CD4-positive, alpha-beta T cell treated with Interleukin-21 for 1 hour (primary cell): ENCODE data around the gene HMGXB3.
"Not testable (repeated sequence)": the region's sequence is repeated elsewhere in the genome, so short reads cannot be mapped to it uniquely, and the experiment has no call there.

Source experiments
- DNase-seq: peaks from one replicate; pipeline ENCODE4 v3.0.0-alpha.2; 2020

Gene HMGXB3

DNA sequence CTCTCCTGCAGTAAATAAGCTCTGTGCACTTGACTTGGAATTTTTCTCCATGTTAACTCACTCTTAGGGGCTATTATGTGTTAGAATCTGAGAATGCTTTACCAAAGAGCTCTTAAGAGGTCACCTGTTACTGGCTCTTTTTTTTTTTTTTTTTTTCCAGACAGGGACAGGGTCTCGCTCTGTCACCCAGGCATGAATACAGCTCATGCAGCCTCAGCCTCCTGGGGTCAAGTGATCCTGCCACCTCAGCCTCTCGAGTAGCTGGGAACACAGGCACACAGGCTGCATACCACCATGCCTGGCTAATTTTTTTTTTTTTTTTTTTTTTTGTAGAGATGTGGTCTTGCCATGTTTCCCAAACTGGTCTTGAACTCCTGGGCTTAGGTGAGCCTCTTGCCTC, 22.1 kb downstream of the HMGXB3 start:
- no peak for DNase-seq

DNA sequence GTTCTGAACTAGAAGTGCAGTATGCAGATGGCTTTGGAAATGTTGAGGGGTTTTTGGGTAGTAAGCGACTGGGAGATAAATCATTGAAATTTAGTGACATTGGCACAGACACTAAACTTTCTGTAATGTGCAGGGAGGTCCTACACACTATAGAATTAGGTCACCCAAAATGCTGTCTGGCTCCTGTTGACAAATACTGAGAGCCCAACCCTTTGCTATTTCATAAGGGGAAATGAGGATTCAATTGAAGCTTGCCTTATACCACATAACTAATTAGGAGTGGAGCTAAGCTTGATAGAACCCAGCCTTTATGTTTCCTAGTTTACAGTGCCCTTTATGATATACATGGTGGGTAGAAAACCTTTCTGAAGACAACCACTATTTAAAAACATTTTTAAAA, 22.6 kb downstream of the HMGXB3 start:
- no peak for DNase-seq

DNA sequence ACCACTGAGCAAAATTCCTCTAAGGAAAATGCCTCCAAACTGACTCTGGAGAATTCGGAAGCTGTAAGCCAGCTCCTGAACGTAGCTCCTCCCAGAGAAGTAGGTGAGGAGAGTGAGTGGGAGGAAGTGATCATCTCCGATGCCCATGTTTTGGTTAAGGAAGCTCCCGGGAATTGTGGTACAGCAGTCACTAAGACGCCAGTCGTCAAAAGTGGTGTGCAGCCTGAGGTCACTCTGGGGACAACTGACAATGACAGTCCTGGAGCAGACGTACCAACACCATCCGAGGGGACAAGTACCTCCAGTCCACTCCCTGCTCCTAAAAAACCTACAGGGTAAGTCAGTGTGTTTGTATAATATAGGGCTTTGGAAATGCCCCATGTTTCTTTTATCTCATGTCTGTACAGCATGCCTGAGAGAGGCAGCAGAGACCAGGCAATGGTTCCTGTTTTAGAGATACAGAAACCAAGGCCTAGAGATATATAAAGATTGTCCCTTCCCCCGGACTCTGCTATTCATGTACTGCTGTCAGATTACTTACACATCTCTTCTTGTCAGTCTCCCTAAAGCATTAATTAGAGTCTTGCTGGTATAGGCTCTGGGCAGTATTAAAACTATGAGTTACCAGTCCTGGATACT, 23.9 kb downstream of the HMGXB3 start:
- no peak for DNase-seq

DNA sequence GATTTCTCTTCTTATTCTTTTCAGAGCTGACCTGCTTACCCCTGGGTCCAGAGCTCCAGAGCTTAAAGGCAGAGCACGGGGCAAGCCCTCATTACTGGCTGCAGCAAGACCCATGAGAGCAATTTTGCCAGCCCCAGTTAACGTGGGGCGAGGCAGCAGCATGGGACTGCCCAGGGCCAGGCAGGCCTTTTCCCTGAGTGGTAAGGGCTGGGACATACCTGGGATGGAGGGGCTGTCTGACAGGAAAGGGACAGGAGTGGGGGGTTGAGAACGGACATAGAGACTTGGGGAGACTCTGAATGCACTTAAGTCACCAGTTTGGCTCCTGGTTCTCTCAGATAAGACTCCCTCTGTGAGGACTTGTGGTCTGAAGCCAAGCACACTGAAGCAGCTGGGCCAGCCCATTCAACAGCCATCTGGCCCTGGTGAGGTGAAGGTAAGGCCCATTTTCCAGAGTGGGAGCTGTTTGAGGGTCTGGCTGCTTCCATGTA, 26.2 kb downstream of the HMGXB3 start:
- no peak for DNase-seq

DNA sequence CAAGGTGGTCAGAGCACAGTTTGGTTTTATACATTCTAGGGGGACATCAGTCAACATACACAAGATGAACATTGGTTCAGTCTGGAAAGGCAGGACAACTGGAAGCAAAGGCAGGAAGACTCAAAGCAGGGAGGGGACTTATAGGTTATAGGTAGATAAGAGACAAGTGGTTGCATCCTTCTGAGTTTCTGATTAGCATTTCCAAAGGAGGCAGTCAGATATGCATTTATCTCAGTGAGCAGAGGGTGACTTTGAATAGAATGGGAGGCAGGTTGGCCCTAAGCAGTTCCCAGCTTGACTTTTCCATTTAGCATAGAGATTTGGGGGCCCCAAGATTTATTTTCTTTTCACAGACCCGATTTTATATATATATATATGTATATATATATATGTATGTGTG, 27.5 kb downstream of the HMGXB3 start:
- DNase-seq = not testable (repeated sequence)

DNA sequence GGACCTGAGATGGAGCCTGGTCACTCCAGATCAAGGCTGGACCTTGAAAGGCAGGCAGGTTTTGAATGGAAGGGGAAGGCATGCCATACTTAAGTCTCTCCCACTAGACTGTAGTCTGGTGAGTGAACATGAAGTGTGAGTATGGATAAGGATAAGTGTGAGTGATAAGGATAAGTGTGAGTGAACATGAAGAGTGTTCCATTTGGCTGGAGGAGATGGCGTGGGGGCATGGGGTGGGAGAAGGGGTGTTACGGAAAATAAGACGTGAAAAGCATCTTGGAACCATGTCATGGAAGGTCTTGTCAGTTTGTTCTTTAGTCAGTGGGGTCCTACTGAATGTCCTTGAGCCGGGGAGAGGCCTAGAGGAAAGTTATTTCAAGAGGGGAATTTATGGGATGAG, 32.8 kb downstream of the HMGXB3 start:
- DNase-seq = no peak

DNA sequence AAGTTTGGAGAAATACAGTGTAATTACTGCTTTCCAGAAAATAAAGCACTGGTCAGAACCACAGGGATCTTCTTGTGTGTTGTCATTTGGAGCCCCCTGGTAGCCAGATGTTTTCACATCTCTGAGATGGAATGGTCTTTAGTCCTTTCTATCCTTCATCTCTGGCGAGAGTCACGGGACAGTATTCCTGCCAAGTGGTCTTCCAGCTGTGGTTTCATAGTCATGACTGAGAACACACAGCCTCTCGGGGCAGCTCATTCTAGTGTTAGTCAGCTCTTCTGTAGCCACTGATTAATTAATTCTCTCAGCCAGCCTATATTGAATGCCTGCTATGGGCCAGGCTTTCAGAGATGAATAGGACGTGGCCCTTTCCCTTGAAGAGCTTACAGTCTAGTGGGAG, 34.1 kb downstream of the HMGXB3 start:
- DNase-seq = no peak

DNA sequence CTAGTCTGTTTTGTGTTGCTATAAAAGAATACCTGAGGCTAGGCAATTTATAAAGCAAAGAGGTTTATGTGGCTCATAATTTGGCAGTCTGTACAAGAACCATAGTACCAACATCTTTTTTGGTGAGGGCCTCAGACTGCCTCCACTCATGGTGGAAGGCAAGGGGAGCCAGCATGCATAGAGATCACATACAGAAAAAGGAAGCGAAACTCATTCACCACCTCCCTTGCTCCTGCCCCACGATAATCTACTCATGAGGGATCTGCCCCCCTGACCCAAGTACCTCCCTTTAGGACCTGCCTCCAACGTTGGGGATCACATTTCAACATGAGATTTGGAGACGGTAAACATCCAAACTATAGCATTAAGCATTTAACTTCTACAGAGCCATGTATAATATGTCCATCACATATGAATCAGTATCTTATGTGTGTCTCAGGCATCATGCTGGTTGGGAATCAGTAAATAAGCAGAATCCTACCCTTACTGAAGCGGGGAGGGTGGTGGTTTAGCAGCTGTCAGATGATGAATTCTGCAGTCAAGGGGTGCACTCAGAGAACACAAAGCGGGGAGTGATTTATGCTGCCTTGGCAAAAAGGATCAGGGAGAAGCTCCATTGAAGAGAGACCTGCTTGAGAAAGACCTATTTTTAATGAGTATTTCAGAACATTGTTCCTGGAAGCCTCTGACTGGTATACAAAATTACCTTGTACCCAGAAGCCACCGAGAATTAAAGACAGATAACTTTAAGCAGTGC, 34.8 kb downstream of the HMGXB3 start:
- no peak for DNase-seq

DNA sequence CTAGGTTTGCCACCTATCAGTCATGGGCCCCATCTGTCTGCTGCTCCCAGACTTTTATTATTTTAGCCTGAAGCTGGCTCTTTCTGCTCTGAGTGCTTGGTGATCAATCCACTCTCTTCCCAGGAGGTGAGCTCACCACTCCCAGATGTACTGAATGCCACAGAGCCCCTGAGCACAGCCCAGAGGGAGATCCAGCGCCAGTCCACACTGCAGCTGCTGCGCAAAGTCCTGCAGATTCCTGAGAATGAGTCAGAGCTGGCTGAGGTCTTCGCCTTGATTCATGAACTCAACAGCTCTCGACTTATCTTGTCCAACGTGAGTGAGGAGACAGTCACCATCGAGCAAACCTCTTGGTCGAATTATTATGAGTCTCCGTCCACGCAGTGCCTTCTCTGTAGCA, 36.0 kb downstream of the HMGXB3 start:
- DNase-seq = no peak

DNA sequence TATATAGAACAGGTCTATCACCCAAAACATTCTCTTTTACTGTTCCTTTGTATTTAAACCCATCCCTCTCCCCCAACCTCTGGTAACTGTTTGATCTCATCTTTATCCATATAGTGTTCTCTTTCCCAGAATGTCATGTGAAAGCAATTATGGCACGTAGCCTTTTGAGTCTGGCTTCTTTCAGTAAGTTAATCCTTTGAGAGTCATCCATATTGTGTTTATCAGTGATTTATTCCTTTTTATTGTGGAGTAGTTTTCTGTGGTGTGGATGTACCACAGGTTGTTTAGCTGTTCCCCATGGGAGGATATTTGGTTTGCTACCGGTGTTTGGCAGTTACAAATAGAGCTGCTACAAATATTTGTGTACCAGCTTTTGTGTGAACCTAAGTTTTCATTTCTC, 38.0 kb downstream of the HMGXB3 start:
- no peak for DNase-seq

DNA sequence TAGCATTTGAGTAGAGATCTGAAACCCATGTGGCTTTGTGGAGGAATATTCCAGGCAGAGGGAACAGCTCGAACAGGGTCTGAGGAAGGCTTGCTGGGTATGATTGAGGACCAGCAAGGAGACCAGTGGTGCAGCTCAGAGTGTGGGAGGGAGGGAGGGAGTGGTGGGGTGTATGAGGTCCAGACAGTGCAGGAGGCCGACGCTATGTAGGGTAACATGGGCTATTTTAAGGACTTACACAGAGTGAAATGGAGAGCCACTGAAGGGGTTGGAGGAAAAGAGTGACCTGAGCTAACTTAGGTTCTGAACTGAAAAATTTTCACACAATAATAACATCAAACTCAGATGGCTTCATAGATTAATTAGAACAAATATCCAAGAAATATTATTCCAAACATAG, 41.9 kb downstream of the HMGXB3 start:
- no peak for DNase-seq

DNA sequence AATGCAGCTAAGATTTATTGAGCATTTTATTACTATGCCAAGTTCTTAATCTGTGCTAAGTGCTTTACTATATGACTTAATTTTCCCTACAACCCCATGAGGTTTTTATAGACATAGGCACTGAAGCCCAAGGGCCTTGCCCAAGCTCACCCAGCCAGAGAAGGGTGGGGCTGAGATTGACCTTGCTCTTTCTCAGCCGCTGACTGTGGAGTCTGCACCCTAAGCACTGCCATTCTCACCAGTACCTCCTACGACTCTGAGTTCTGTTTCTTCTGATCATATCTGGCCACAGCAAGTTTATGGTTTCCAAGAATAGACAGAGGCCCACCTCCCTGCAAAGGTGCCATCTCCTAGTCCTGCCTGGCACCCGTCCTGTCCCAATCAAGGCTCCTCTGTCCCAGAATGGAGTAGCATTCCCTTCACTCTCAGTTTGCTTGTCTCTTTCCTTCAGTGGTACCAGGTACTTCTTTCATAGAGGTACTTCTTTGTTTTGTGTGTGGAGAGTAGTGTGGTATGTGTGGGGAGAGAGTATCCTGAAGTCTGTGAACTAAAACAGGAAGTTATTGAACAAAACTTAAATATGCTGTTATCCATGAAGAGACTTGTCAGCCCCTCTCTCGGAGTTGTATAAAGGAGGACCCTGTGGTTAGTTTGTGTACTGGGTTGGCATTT, 43.3 kb downstream of the HMGXB3 start:
- DNase-seq = no peak

DNA sequence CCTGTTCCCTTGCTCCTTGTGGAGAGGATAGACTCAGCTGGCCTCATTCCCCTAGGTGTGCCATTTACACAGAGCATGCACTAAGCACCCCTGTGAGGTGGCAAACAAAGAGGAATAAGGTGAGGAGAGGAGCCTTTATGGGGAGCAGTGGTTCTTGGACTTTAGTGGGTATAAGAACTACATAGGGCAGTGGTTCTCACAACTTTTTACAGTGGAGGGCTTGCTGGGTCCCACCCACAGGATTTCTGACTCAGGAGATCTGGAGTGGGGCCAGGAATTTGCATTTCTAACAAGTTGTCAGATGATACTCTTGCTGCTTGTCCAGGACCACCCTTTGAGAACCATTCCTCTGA, 43.8 kb downstream of the HMGXB3 start:
- no peak for DNase-seq

DNA sequence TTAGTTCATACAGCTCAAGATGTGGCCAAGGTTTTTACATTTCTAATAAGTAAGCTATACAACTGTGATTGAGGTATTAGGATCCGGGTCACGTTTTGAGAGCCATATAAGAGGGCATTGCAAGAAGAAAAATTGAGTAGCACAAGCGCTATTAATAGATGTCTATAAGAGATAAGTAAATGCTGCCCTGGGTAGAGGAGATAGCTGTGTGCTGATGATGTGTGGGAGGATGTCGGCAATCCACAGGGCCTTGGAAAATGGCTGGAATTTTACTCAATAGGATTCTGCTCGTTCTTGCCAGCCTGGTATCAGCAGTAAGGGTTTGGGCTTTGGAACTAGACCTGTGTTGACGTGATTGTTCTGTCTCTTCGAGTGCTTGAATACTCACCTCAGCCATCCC, 44.2 kb downstream of the HMGXB3 start:
- no peak for DNase-seq

DNA sequence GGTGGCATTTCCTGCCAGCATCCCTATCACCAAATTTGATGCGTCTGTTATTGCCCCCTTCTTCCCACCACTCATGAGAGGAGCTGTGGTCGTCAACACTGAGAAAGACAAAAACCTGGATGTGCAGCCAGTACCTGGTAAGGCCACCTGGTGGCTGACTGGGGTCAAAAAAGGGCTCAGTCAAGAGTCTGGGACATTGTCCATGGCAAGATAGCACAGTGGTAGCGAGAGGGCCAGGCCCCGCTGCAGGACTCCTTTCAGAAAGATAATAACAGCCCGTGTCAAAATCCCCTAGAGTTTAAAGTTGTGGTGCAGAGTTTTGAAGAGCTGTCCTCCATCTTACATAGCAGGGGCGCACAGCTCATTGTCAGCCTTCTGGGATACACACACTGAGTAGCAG, 45.0 kb downstream of the HMGXB3 start:
- DNase-seq = no peak

DNA sequence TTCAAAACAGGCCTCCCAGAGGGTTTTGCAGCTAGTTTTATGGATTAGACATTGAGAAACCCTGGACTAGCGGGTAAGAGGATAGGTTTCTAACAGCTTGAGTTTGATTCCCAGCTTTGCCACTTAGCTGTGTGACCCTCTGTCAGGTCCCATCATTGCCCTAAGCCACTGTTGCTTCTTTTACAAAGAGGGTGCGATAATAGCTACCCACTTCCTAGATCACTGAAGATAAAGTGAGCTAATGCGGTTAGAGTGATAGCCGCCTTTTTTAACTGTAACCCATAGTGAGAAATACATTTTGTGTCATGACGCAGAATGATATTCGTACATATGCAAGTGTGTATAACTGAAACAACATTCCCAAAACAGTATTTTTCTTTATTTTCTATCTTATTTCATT, 45.5 kb downstream of the HMGXB3 start:
- DNase-seq = peak; percentile 51

DNA sequence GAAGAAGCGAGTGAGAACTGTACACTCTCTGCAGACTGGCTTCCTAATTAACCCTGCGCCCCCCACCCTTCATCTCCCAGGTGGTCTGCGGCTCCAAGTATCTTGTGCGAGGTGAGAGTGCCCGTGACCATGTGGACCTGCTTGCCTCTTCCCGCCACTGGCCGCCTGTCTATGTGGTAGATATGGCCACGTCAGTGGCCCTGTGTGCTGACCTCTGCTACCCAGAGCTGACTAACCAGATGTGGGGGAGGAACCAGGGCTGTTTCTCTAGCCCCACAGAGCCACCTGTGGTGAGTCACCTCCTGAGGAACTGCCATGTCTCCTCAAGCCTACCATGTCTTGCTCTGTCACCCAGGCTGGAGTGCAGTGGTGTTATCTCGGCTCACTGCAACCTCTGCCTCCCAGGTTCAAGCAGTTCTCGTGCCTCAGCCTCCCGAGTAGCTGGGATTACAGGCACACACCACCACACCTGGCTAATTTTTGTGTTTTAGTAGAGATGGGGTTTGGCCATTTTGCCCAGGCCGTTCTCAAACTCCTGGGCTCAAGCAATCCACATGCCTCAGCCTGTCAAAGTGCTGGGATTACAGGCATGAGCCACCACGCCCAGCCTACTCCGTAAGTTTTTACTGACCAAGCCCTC, 49.8 kb downstream of the HMGXB3 start:
- not testable (repeated sequence) for DNase-seq

DNA sequence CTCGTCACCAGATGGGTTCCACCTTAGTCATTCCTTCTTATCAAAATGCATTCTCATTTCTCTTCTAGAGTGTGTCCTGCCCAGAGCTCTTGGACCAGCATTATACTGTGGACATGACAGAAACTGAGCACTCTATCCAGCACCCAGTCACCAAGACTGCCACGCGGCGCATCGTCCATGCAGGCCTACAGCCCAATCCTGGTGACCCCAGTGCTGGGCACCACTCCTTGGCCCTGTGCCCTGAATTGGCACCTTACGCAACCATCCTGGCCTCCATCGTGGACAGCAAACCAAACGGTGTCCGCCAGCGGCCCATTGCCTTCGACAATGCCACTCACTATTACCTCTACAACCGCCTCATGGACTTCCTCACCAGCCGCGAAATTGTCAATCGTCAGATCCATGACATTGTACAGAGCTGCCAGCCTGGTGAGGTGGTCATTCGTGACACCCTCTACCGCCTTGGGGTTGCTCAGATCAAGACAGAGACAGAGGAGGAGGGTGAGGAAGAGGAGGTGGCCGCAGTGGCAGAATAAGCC, 51.2 kb downstream of the HMGXB3 start:
- no peak for DNase-seq

DNA sequence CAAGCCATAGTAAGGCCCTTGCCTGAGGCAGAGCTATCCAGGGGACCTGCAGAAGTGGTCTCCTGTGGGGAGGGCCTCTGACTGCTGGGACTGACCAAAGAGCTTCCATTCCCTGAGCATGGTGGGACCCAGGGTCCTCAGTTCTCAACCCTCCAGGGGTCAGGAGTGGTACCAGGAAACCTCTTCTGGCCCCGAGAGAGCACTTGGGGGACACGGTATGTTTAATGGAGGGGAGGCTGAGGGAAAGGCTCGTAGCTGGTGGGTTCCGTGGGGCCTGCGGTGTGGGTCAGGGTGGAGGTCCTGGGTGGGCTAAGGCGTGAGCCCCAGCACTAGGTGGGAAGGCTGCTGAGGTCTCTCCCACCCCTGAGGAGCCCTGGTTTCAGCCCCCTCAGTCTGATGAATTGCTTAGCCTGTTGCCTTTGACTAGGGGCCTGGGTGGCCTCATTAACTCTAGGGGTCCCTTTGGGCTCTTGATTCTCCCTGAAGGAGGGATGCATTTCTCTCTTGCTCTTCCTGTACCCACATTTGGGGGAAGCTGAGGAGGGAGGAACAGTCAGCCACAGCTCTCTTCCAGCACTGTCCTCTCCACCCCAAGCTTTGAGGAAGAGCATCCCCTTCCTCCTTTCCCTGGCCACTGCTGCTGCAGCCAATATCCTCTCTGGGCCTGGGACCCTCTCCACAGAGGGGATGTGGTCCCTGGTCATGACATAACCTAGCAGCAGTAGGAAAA, 51.9 kb downstream of the HMGXB3 start:
- no peak for DNase-seq

DNA sequence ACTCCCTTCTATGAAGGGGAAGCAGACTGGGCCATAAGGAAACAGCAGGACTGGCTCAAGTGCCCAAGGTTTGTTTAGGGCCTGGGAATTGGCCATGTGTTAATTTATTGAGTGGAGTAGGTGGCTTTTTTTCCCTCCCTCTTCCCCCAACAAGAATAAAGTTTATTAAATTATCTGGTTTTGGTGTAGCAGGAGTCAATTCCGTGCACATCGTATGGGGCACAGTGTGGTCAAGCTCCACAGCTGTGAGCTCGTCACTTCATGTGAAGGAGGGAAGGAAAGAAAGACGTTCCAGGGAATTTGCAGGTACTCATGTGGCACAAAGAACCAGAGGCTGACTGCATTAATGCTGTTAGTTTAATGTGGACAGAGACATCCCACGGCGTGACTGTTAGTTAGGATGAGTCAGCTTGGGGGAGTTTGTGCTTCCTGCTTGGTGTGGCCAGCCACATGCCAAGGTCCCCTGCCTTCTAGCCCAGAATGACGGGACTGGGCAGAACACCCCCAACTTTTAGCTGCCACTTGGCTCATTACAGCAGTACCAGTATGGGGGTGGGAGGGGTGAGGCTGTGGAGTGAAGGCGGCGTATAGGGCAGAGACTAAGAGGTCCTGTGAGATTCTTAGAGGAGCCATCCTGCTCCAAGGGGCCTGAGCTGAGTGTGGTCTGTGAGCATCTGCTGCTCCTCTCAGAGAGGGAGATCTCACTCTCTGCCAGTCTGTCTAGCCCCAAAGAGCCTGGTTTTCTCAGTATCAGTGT, 52.6 kb downstream of the HMGXB3 start:
- DNase-seq = no peak

DNA sequence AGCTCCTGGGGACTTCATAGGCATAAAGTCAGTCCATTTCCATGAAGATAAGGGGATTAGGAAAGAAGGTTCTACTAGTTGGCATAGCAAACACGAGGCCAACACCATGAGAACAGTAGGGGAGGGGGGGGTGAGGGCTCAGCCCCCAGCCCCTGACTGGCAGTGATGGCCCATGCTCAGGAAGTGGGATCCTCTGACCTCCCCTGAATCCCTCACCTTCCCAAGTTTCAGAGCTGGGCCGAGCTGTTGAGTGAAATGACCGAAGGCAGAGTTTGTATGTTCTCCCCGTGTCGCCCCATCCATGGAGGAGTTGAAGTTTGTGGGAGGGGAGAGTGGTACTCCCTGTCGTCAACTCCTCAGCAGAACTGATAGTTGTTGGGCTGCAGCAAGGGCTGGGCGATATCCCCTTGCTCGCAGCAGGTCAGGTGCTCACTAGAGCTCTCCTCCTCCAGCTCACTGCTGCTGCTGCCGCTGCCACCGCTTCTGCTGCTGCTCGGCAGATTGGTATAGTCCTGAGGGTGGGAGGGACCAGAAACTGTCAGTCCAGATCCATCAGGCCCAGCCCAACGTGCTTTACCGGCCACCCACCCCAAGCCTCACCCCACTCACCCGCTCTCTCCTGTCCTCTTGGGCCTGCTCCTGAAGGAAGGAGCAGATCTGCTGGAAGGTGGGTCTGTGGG, 53.3 kb downstream of the HMGXB3 start:
- DNase-seq = no peak
